H1 (cell line): ENCODE data around the gene CD160. TPM values are rescaled to one million over a fixed set of nuclear protein-coding genes. Genes with fewer than 3 reads are reported as not detected.

ENCODE experiments used
- CTCF ChIA-PET: fragments of 300-600 bp; sonication (Branson Sonifier 250); formaldehyde crosslinking; loops from one replicate; lab custom pipeline; 2021; ENCODE audit not compliant: partially characterized antibody; lab: Charles Lee
- POLR2A ChIA-PET: fragments of 300-600 bp; sonication (Branson Sonifier 250); formaldehyde crosslinking; loops from one replicate; lab custom pipeline; 2021; ENCODE audit warnings: inconsistent platforms; ENCODE audit not compliant: partially characterized antibody; lab: Charles Lee
- DNase-seq, 2 experiments: peaks; one replicate each; pipeline versions ENCODE4 v3.0.0 to v3.0.0-alpha.2; 2010 to 2022; ENCODE audit warnings: low spot score in 2 of 2, low read depth in 1 of 2, mixed read lengths in 1 of 2
- FAIRE-seq: peaks from 2 replicates; lab custom pipeline; 2011; peaks lifted over from hg19 to GRCh38; lab: Jason Lieb, UNC
- H2AFZ ChIP-seq: 2 replicates; pipeline ENCODE4 v1.8.1; 2012; ENCODE audit warnings: low read length, inconsistent platforms
- H2AK5ac ChIP-seq: 2 replicates; pipeline ENCODE4 v1.6.1; 2013; ENCODE audit warnings: low read depth, low read length
- H2BK120ac ChIP-seq: replicated peaks from 2 replicates; pipeline ENCODE3; 2013; ENCODE audit warnings: low read depth, low read length, inconsistent platforms
- H2BK12ac ChIP-seq: 2 replicates; pipeline ENCODE4 v1.6.1; 2013; ENCODE audit warnings: low read depth, low read length
- H2BK15ac ChIP-seq: 2 replicates; pipeline ENCODE4 v1.6.1; 2013; ENCODE audit warnings: low read length
- H2BK20ac ChIP-seq: 2 replicates; pipeline ENCODE4 v1.6.1; 2013; ENCODE audit warnings: low read length
- H2BK5ac ChIP-seq: 2 replicates; pipeline ENCODE4 v1.6.1; 2013; ENCODE audit warnings: low read depth, low read length
- H3K14ac ChIP-seq: 2 replicates; pipeline ENCODE4 v1.6.1; 2013; ENCODE audit warnings: inconsistent platforms; ENCODE audit not compliant: insufficient read length
- H3K18ac ChIP-seq: 2 replicates; pipeline ENCODE4 v1.6.1; 2013; ENCODE audit warnings: low read length; ENCODE audit errors: extremely low read depth
- H3K23ac ChIP-seq: 2 replicates; pipeline ENCODE4 v1.6.1; 2013; ENCODE audit warnings: inconsistent platforms; ENCODE audit not compliant: insufficient read length
- H3K23me2 ChIP-seq: 2 replicates; pipeline ENCODE4 v1.6.1; 2013; ENCODE audit warnings: low read depth, low read length
- H3K27ac ChIP-seq: 2 replicates; pipeline ENCODE4 v1.6.1; 2011; ENCODE audit warnings: low read depth, low read length, inconsistent platforms
- H3K27me3 ChIP-seq, 4 experiments: replicated peaks in 1 of 4; 1 replicate in 1 of 4; 2 replicates in 3 of 4; pipeline versions ENCODE4 v1.6.1 to v1.8.1; 2011 to 2013; ENCODE audit warnings: low read length in 3 of 4, mild to moderate bottlenecking in 3 of 4, inconsistent platforms in 2 of 4, mixed read lengths in 2 of 4, moderate library complexity in 1 of 4; ENCODE audit not compliant: control insufficient read depth in 3 of 4, insufficient read depth in 3 of 4; ENCODE audit errors: extremely low read depth in 1 of 4
- H3K36me3 ChIP-seq, 4 experiments: 2 replicates each; pipeline versions ENCODE4 v1.6.1 to v1.8.1; 2011 to 2013; ENCODE audit warnings: mild to moderate bottlenecking in 4 of 4, low read length in 3 of 4, moderate library complexity in 2 of 4, control low read depth in 1 of 4, inconsistent platforms in 1 of 4; ENCODE audit not compliant: insufficient read depth in 4 of 4, control insufficient read depth in 2 of 4
- H3K4ac ChIP-seq: replicated peaks from 2 replicates; pipeline ENCODE3; 2013; ENCODE audit warnings: low read length, low read depth, mixed read lengths, inconsistent platforms; ENCODE audit not compliant: insufficient read length
- H3K4me1 ChIP-seq, 4 experiments: replicated peaks in 1 of 4; 1 replicate in 1 of 4; 2 replicates in 3 of 4; pipeline versions ENCODE4 v1.6.1 to v1.8.1; 2011 to 2013; ENCODE audit warnings: low read length in 3 of 4, inconsistent platforms in 2 of 4, mixed read lengths in 1 of 4; ENCODE audit not compliant: insufficient read depth in 4 of 4, control insufficient read depth in 3 of 4
- H3K4me2 ChIP-seq, 2 experiments: 2 replicates each; pipeline versions ENCODE4 v1.6.1 to v1.8.1; 2011 to 2013; ENCODE audit warnings: low read depth in 2 of 2, low read length in 2 of 2, control low read depth in 1 of 2, inconsistent platforms in 1 of 2, mild to moderate bottlenecking in 1 of 2; ENCODE audit not compliant: insufficient read depth in 1 of 2
- H3K4me3 ChIP-seq, 4 experiments: fragments of 200-600, 300-600 bp in 1 of 4; sonication (generic), shearing (Covaris generic), sonication (Bioruptor Twin) in 1 of 4; 2 replicates each; pipeline versions ENCODE4 v1.5.1 to v1.8.1; 2011 to 2016; ENCODE audit warnings: low read length in 4 of 4, low read depth in 3 of 4, control low read depth in 2 of 4, inconsistent platforms in 2 of 4, mild to moderate bottlenecking in 2 of 4, mixed read lengths in 1 of 4, moderate library complexity in 1 of 4; ENCODE audit not compliant: insufficient read depth in 2 of 4; ENCODE audit errors: extremely low read depth in 1 of 4
- H3K56ac ChIP-seq: replicated peaks from 2 replicates; pipeline ENCODE3; 2013; ENCODE audit warnings: low read depth, mild to moderate bottlenecking, mixed read lengths, low read length, inconsistent platforms; ENCODE audit not compliant: insufficient read length
- H3K79me1 ChIP-seq: 2 replicates; pipeline ENCODE4 v1.6.1; 2013; ENCODE audit warnings: low read depth, low read length, control low read depth
- H3K79me2 ChIP-seq, 2 experiments: 2 replicates each; pipeline versions ENCODE4 v1.6.1 to v1.8.1; 2012 to 2013; ENCODE audit warnings: low read length in 2 of 2, mild to moderate bottlenecking in 2 of 2, inconsistent platforms in 1 of 2; ENCODE audit not compliant: insufficient read depth in 2 of 2, control insufficient read depth in 1 of 2
- H3K9ac ChIP-seq, 4 experiments: replicated peaks in 1 of 4; 1 replicate in 1 of 4; 2 replicates in 3 of 4; pipeline versions ENCODE4 v1.6.1 to v1.8.1; 2011 to 2013; ENCODE audit warnings: low read depth in 3 of 4, low read length in 3 of 4, control low read depth in 2 of 4, mild to moderate bottlenecking in 2 of 4, moderate library complexity in 2 of 4, inconsistent platforms in 1 of 4; ENCODE audit errors: extremely low read depth in 1 of 4
- H3K9me3 ChIP-seq, 2 experiments: 2 replicates each; pipeline versions ENCODE4 v1.6.1 to v1.8.1; 2012 to 2013; ENCODE audit warnings: mild to moderate bottlenecking in 2 of 2, moderate library complexity in 2 of 2, control low read depth in 1 of 2, inconsistent platforms in 1 of 2, low read depth in 1 of 2, low read length in 1 of 2, mixed read lengths in 1 of 2; ENCODE audit not compliant: insufficient read depth in 2 of 2
- H4K20me1 ChIP-seq, 2 experiments: replicated peaks in 1 of 2; 2 replicates each; pipeline versions ENCODE3 to v1.8.1; 2011 to 2013; ENCODE audit warnings: inconsistent platforms in 2 of 2, low read length in 2 of 2, mild to moderate bottlenecking in 1 of 2; ENCODE audit not compliant: insufficient read depth in 2 of 2, control insufficient read depth in 1 of 2
- H4K5ac ChIP-seq: 2 replicates; pipeline ENCODE4 v1.6.1; 2013; ENCODE audit warnings: low read length, low read depth, mixed read lengths, inconsistent platforms; ENCODE audit not compliant: insufficient read length
- H4K8ac ChIP-seq: 2 replicates; pipeline ENCODE4 v1.8.0; 2013; ENCODE audit warnings: mild to moderate bottlenecking, moderate library complexity, low read length, inconsistent platforms; ENCODE audit not compliant: insufficient read depth; ENCODE audit errors: extremely low read depth
- H4K91ac ChIP-seq: replicated peaks from 2 replicates; pipeline ENCODE3; 2013; ENCODE audit warnings: low read length, mixed read lengths, inconsistent platforms; ENCODE audit not compliant: insufficient read length
- BRCA1 ChIP-seq: IDR thresholded peaks from 2 replicates; pipeline ENCODE4 v1.6.1; 2012; ENCODE audit warnings: low read depth, low read length, improper control_type of control experiment
- CBX5 ChIP-seq: fragments of 300-800, 300-1000 bp; sonication (generic); IDR thresholded peaks from 2 replicates; pipeline ENCODE4 v1.7.1; 2016; ENCODE audit warnings: antibody characterized with exemption, low read length, low read depth
- GTF2F1 ChIP-seq: IDR thresholded peaks from 2 replicates; pipeline ENCODE4 v1.6.1; 2012; ENCODE audit warnings: low read depth, low read length, improper control_type of control experiment, borderline replicate concordance
- HDAC2 ChIP-seq, 2 experiments: fragments of 300-600 bp in 1 of 2; sonication (generic) in 1 of 2; IDR thresholded peaks; 2 replicates each; pipeline ENCODE4 v1.6.1; 2011 to 2012; ENCODE audit warnings: low read depth in 2 of 2, low read length in 2 of 2, mild to moderate bottlenecking in 2 of 2, moderate library complexity in 2 of 2, borderline replicate concordance in 1 of 2, inconsistent platforms in 1 of 2
- KDM1A ChIP-seq: fragments of 200-600, 300-600 bp; sonication (generic); IDR thresholded peaks from 2 replicates; pipeline ENCODE4 v1.7.1; 2016; ENCODE audit warnings: mild to moderate bottlenecking, low read length, borderline replicate concordance
- KDM5A ChIP-seq: fragments of 200-600 bp; IDR thresholded peaks from 2 replicates; pipeline ENCODE4 v1.7.1; 2012; ENCODE audit warnings: mild to moderate bottlenecking, low read length, inconsistent platforms, mixed read lengths
- PHF8 ChIP-seq: fragments of 200-600 bp; sonication (generic); conservative IDR thresholded peaks from 2 replicates; pipeline ENCODE4 v1.7.1; 2012; ENCODE audit warnings: low read depth, mild to moderate bottlenecking, inconsistent platforms, low read length, moderate library complexity
- POLR2AphosphoS5 ChIP-seq: IDR thresholded peaks from 2 replicates; pipeline ENCODE4 v1.6.1; 2011; ENCODE audit warnings: low read depth, low read length
- RXRA ChIP-seq: IDR thresholded peaks from 2 replicates; pipeline ENCODE4 v1.6.1; 2011; ENCODE audit warnings: low read depth, mild to moderate bottlenecking, low read length, moderate library complexity; ENCODE audit not compliant: insufficient read depth
- SP4 ChIP-seq: IDR thresholded peaks from 2 replicates; pipeline ENCODE4 v1.6.1; 2012; ENCODE audit warnings: low read length, inconsistent platforms
- TAF7 ChIP-seq: optimal IDR thresholded peaks from 2 replicates; pipeline ENCODE3; 2011; ENCODE audit warnings: low read depth, mild to moderate bottlenecking, inconsistent platforms, low read length, moderate library complexity, borderline replicate concordance
- TCF12 ChIP-seq: IDR thresholded peaks from 2 replicates; pipeline ENCODE4 v1.6.1; 2011; ENCODE audit warnings: low read depth, mild to moderate bottlenecking, low read length
- WGBS, 2 experiments: shearing (Covaris generic) in 1 of 2; methylation state at CpG; one replicate each; pipeline versions ENCODE4 v1.1.6 to v1.1.7; 2013 to 2015; ENCODE audit warnings: low lambda C conversion rate in 2 of 2, mixed read lengths in 2 of 2, inconsistent platforms in 1 of 2, low coverage in 1 of 2, missing lambda C conversion rate in 1 of 2; ENCODE audit not compliant: insufficient replicate concordance in 2 of 2, insufficient coverage in 1 of 2, insufficient read length in 1 of 2; ENCODE audit errors: extremely low coverage in 1 of 2, missing lambda C conversion rate in 1 of 2; 5-methylcytosine and 5-hydroxymethylcytosine counted together
- polyA plus RNA-seq, 7 experiments: library from polyadenylated mRNA; depleted of rRNA in 3 of 7; stranded (reverse) in 5 of 7; unstranded in 2 of 7; fragments of >200 nt in 5 of 7; fragments of 200-250 nt in 2 of 7; gene quantifications; 1 replicate in 5 of 7; 2 replicates in 1 of 7; 4 replicates in 1 of 7; pipeline versions ENCODE4 v1.2.1 to v1.2.3, GENCODE V29; 2011 to 2013; ENCODE audit warnings: missing spikeins in 2 of 7, mixed read lengths in 2 of 7
- total RNA-seq: library from RNA; stranded (reverse); fragmentation: NEBNext Ultra II Directional; extraction: Animal tissue kit (Norgen Biotek cat#: 25700); gene quantifications from 2 replicates; pipeline ENCODE4 v1.2.1, GENCODE V29; 2021

CD160 gene
- total and polyA plus RNA-seq, 2 of the 8 experiments (the other 6 are each of a cell fraction or from before 2014, with no cell fraction given), result not detected

DNA sequence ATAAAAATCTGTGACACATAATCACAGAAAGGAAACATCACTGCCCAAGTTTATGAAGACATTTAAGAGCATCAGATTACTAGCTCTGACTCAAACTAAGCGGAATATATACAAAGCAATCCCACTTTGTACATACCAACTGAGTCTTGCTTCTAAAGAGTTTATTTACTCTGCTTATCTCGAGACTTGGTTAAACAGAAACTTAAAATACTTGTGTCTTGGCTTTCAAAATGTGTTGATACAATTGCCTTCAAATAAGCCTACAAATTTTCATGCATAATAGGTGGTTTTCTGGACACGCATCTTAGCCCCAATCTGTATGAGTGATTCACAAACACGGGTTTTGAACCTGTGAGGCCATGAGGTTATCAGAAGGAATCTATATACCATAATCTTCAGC is 21.0 kb downstream of the CD160 start:
- no peaks in the 10 kb centered on the region for H3K79me1 ChIP-seq
- no peaks in the 10 kb centered on the region for H3K79me2 ChIP-seq
- no peak overlapping the region for H3K4me2 ChIP-seq
- no peaks in the 10 kb centered on the region for H3K9me3 ChIP-seq
- CTCF ChIA-PET, result no interaction called here
- FAIRE-seq, result no peak
- no peak overlapping the region for H3K14ac ChIP-seq
- no peak overlapping the region for H2BK120ac ChIP-seq
- no peak overlapping the region for H2BK5ac ChIP-seq
- no peak overlapping the region for H4K91ac ChIP-seq
- no peak overlapping the region for H4K5ac ChIP-seq
- H3K27me3 ChIP-seq, result no peaks in the 10 kb centered on the region
- H3K4ac ChIP-seq, result no peak overlapping the region
- H3K36me3 ChIP-seq, result peaks cover 0 to 6% (median 2%) of the 10 kb centered on the region in 4 experiments; a peak in 2 of 8 replicates
- no peak overlapping the region for H2BK20ac ChIP-seq
- H3K4me1 ChIP-seq, result no peaks in the 10 kb centered on the region
- H3K23ac ChIP-seq, result no peak overlapping the region
- H4K20me1 ChIP-seq, result no peaks in the 10 kb centered on the region
- no peak overlapping the region for H2AK5ac ChIP-seq
- H3K56ac ChIP-seq, result no peak overlapping the region
- TF ChIP-seq TAF7, result no peak
- TF ChIP-seq TCF12, result no peak
- TF ChIP-seq SP4, result no peak
- no peak for TF ChIP-seq KDM1A
- TF ChIP-seq RXRA, result no peak
- TF ChIP-seq POLR2AphosphoS5, result no peak
- TF ChIP-seq CBX5, result no peak
- no peak for TF ChIP-seq GTF2F1
- TF ChIP-seq BRCA1, result no peak
- no peak for TF ChIP-seq HDAC2 (IDR thresholded peaks at IDR 0.05; ENCODE audit: borderline replicate concordance in 1 of 2, low read depth in 2 of 2, low read length in 2 of 2)
- TF ChIP-seq KDM5A, result no peak
- TF ChIP-seq PHF8, result no peak
- TF ChIP-seq, all 59 proteins: peak for 0
- Histone ChIP-seq H3K18ac (no peak overlapping the region), H2AFZ (no peak overlapping the region), H3K9ac (no peak overlapping the region), H2BK12ac (no peak overlapping the region), H3K4me3 (no peak overlapping the region), H3K27ac (no peak overlapping the region), H4K8ac (no peak overlapping the region), H3K23me2 (no peaks in the 10 kb centered on the region), H2BK15ac (no peak overlapping the region)
- no peak for DNase-seq
- POLR2A ChIA-PET, result no interaction called here
- 93% methylated on average over 4 of the region's 4 CpGs; no CpG with 5 or more reads in 1 of the 2 experiments for WGBS, 2 experiments
